Hindlimb muscle (tissue), 1 donor: ENCODE measurements around the gene POLR3GL. TPM values are rescaled to one million over a fixed set of nuclear protein-coding genes. Genes with fewer than 3 reads are reported as not detected.

Source experiments
- DNase-seq: peaks from one replicate; pipeline ENCODE4 v3.0.0-alpha.2; 2013
- polyA plus RNA-seq: library from polyadenylated mRNA; unstranded; fragments of 120-200 nt; gene quantifications from one replicate; pipeline ENCODE4 v1.2.1, GENCODE V29; 2013; ENCODE audit not compliant: insufficient read length

The POLR3GL gene
- polyA plus RNA-seq, 1 donor = 40.6 TPM

DNA sequence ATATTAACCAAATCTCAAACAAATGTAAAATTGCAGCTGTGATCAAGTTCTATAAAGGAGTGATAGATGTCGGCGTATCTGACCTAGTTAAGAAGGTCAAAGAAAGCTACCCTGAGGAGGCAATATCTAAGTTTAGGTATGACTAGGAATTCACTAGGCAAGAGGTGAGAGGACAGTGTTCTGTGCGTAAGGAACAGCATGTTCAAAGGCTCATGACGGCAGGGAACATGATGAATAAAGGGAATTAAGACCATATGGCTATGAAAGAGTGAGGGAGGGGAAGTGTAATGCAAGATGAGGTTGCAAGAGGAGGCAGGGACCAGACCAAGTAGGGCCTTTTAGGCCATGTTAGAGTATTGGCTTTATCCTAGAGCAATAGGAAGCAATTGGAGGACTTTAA is 15.3 kb upstream of the POLR3GL start:
- DNase-seq = no peak

DNA sequence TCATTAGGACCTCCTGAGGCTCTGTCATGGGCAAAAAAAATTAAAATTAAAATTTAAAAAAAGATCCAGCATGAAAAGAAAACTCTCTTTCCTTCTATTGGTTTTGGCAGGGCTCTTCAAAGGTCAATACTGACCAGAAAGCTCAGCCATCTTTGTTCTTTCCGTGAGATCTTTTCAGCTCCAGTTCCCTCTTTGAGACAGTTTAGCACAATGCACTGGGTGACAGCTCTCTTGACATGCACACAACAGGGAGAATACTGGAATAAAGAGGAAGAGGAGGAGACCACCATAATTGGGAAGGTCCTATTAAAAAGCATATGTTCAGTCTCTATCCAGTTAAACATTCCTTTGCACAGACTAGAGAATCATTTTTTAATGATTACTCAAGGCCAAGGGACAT is 13.0 kb upstream of the POLR3GL start:
- DNase-seq = no peak

GRCh38 chr1:145952903-145953302 is 11.6 kb upstream of the POLR3GL start:
- DNase-seq = no peak

GRCh38 chr1:145953861-145954260 is 10.6 kb upstream of the POLR3GL start:
- no peak for DNase-seq

GRCh38 chr1:145955436-145955835 is 9.1 kb upstream of the POLR3GL start:
- peak; percentile 61 for DNase-seq

- peak; percentile 3 for DNase-seq
Observed at GRCh38 chr1:145956361-145956760, 8.1 kb upstream of the POLR3GL start.

DNA sequence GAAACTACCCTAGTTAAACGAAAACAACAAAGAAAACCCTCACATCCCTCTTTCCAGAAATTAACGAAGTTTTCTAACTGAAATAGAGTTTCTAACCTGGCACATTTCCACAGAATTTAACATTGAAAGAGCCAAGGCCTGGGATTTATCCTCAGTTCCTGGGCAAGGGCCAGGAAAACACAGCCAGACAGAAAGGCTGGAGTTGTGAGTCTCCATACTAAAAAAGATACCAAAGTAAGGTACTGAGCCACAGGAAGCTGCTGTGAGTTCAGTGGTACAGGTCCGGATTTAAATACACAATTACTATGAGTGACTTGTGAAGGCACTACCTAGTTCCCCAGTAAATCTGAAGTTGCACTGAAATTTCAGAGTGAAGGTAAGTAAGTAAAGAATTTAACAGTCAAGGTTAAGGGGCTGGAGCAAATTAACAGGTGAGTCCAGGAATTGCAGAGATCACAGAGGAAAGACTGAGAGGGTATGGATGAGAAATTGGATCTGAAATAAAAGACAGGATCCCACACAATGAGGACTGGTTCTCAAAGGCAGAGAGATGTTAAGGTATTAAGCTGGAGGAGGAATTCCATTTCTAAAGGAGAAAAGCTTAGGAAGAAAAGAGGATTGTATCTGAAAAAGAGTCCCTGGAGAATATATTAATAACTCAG is 7.6 kb upstream of the POLR3GL start:
- DNase-seq = peak; percentile 74

DNA sequence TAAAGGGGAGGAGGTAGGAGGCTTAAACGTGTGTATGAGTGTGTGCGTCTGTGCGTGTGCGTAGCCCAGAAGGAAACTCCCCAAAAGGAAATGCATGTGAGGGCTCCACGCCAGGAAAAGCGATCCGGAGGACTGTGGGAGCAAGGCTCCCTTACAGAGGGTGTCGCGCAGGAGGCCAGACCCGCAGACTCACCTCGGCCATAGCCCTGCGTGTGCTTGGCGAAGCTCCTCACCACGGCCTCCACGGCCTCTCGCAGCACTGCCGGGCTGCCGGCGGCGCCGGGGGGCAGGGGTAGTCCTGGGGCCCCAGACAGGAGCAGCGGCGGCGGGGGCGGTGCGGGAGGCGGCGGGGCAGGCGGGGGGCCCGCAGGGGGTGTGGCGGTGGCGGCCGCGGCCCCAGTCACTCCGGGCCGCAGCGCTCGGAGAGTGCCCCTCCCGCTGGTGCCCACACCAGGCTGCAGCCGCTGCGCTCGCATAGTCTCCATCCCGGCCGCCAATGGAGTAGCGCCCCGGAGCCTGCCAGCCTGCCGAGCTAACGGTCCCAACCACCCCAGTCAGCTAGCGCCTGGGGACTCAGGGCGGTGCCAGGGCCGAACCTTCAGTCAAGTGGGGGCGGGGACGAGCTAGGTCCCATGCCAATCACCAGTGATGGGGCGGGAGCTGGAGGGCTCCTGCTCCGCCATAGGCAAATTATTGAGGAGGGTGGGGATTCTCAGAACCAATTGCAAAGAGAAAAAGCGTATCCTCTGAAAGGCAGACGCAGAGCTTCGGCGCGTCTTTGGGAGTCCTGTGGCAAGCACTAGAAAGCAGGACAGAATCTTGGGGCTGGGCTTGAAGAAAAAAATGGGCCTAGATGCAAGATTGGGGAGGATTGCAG is 6.8 kb upstream of the POLR3GL start, which contains the start of gene LIX1L:
LIX1L (minus strand) TSS at position 575 of the 877 bp plus-strand sequence; CDS start at position 485, 90 bp downstream.
- peak; percentile 96 for DNase-seq

DNA sequence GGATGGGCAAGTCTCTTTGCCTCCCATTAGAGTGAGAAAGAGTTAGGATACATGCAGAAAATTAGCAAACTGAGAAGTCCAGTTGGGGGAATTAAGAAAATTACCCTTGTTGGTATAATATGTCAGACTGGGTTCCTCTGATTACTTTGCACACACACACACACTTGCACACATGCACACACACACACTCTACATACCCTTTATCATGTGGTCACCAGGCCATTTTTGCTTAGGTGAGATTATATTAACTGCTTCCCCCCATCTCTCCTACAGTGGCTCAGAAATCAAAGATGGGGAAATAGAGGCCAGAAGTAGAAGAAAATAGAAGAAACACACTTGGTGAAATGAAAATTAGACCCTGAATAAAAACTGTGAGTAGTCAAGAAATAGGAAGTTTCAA is 5.8 kb upstream of the POLR3GL start:
- no peak for DNase-seq

GRCh38 chr1:145959333-145959732 is 5.2 kb upstream of the POLR3GL start:
- DNase-seq = no peak

DNA sequence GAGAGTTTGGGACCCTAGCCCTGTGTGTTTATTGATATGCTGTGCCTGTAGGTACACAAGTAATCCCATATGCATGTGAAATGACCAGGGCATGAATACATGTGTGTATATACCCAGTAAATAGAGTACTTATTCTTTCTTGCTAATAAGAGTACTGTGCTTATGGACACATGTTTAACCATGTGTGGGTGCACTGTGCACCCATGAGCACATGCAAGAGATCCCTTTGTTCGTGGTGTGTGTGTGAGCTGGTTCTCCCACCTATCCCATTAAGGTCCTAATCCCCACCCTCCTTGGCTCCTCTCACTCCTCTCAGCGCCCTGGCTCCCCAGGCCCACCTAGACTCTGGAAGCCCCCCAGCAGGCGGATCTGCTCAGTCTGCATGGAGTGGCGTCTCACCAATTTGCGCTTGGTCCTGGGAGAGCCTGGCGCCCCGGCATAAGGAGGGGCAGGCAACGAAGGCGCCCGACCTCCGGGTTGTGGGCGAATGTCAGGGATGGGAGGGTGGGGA is 4.5 kb upstream of the POLR3GL start:
- DNase-seq = peak; percentile 26

GRCh38 chr1:145960468-145961108 is 3.9 kb upstream of the POLR3GL start:
- DNase-seq = peak; percentile 84

DNA sequence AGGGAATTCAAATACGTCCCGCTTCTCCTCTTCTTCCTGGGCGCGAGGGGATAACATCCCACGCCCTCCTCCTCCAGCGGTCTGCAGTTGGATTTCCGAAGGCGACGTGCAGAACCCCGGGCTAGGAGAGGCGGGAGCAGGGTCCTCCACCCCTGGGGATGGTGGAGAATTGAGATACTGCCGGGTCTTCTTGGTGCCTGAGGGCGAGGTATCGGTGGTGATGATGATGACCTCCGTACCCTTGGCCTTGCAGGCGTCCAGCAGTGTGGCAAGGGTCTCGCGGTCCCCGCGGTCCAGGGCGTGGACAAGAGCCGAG is 3.4 kb upstream of the POLR3GL start:
- no peak for DNase-seq

GRCh38 chr1:145961425-145962156 is 2.9 kb upstream of the POLR3GL start:
- DNase-seq = peak; percentile 33

DNA sequence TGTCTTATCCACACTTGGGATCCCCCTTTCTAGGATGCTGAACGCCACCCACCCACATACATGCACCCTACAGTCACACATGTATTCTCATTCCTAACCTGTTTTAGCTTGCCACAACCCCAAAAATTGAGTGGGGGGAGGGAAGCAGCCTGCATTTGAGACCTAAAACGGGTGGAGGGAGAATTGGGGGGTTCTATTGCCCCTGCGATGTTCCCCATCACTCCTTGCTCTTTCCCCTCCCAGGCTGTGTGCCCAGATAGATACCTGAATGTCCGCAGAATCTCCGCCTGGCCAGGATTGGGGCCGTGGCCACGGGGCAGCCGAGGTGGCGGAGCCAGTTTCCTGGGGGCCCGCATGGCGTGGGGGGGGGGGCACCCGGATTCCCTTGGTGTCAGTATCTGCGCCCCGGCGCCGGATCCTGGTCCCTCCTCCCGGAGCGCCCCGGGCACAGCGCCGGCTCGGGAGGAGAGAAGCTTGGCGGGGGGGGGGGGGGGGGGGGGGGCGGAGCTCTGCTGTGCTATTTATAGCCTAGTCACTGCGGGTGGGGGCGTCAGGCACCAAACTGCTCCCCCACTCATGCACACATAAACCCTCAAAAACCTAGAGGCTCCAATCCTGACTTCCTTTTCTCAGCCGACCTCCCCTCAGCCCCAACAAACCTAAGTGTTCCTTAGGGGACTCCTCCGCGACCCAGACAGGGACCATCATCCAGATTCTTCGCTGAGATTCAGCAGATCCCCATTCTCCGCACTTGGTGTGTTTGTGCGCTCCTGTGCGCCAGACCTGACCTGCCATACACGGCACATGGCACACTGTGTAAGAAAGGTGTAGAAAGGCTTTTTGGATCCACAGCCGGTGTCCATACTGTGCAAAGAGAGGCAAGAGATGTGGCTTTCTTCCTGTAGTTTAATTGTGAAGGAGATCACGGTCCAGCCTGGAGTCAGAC is 2.1 kb upstream of the POLR3GL start:
- DNase-seq = peak; percentile 31

DNA sequence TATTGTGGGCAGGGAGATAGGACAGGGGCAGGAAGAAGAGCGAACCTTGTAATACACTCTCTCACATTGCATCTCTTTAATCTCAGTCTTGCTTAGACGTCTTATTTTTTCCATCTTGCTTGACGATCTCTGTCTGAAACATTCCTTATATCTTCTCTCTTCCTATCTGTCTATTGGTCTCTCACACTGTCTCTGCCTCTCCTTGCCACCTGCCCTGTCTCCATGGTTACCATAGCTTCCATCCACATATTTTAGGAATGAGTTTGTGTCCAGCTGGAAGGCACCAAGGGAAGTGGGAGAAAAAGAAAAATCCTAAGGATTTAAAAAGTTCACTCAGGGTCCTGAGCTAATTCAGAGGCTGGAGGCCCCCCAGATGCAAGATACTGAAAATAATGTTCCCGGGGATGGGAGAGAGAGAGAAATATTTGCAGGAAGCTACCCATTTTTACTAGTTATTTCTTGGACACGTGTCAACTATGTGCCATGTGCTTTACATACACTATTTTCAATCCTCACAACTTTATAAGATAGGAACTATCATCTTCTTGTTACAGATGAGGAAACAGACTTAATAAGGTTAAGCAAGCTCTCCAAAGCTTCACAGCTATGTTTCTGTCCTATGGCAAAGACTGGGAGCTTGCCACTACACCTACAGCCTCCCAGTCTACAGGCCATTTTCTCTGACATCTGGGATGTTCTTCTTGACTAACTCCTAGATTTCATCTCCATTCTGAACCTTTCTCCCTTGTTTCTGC is 1.0 kb upstream of the POLR3GL start:
- DNase-seq = no peak

- DNase-seq = no peak
Observed at GRCh38 chr1:145965119-145965744, 742 bp downstream of the POLR3GL start.

DNA sequence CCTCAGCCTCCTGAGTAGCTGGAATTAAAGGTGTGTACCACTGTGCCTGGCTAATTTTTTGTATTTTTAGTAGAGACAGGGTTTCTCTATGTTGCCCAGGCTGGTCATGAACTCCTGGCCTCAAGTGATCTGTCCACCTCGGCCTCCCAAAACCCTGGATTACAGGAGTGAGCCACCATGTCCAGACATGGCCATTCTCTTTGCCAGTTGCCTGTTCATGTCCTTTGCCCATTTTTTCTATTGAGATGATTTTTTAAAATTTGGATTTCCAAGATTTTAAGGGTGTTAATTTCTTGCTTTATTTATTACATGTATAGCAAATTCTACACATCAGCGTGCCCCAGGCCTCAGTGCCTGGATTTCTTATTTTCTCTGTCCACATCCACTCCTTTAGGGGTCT is 2.8 kb downstream of the POLR3GL start:
- no peak for DNase-seq

DNA sequence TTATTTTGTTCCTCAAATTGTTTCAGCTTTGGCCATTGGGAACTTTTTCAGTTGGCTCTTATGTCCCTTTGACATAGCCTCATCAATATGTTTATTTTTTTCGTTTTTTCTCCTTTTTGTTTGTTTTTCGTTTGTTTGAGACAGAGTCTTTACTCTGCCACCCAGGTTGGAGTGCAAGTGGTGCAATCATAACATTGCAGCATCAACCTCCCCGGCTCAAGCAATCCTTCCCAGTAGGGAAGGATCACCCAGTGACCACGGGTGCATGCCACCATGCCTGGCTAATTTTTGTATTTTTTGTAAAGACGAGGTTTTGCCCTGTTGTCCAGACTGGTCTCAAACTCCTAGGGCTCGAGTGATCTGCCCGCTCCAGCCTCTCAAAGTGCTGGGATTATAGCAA is 8.1 kb downstream of the POLR3GL start:
- DNase-seq = no peak

- no peak for DNase-seq
Observed at GRCh38 chr1:145974721-145975120, 10.2 kb downstream of the POLR3GL start.
